B cell (primary cell): ENCODE results near the gene TBRG4. TPM values are rescaled to one million over a fixed set of nuclear protein-coding genes. Genes with fewer than 3 reads are reported as not detected.

Source experiments
- ATAC-seq: fragments of 200-7000 bp; cut with Tn5 transposase; one replicate; pipeline ENCODE4 v1.10.0; 2021; ENCODE audit warnings: low read depth, mild to moderate bottlenecking, moderate number of reproducible peaks, moderate library complexity
- CTCF ChIA-PET: fragments of 350-600 bp; sonication (Branson Sonifier 250); formaldehyde crosslinking; loops from one replicate; lab custom pipeline; 2021; ENCODE audit warnings: antibody characterized with exemption, inconsistent platforms; lab: Charles Lee
- POLR2A ChIA-PET: fragments of 350-600 bp; sonication (Branson Sonifier 250); formaldehyde crosslinking; loops from one replicate; lab custom pipeline; 2021; ENCODE audit warnings: antibody characterized with exemption; lab: Charles Lee
- DNase-seq: peaks from one replicate; pipeline ENCODE4 v3.0.0; 2013
- H2AFZ ChIP-seq: 2 replicates; pipeline ENCODE4 v1.6.1; 2012; ENCODE audit warnings: mild to moderate bottlenecking, low read depth, low read length; ENCODE audit not compliant: insufficient read depth, poor library complexity, severe bottlenecking
- H3K27ac ChIP-seq, 2 donors: 1 replicate in 1 of 2; 2 replicates in 1 of 2; pipeline ENCODE4 v1.5.1; 2012 to 2013; ENCODE audit warnings: low read length in 2 of 2, mild to moderate bottlenecking in 2 of 2, moderate library complexity in 1 of 2
- H3K27me3 ChIP-seq, 4 experiments: fragments of 200-600 bp in 1 of 4; sonication (generic) in 1 of 4; replicated peaks in 1 of 4; 1 replicate in 2 of 4; 2 replicates in 2 of 4; pipeline versions ENCODE4 v1.6.1 to v1.7.0; 2013 to 2016; ENCODE audit warnings: low read length in 3 of 4, mild to moderate bottlenecking in 2 of 4, mixed read lengths in 1 of 4, moderate library complexity in 1 of 4; ENCODE audit not compliant: insufficient read depth in 4 of 4, control insufficient read depth in 3 of 4; ENCODE audit errors: control extremely low read depth in 1 of 4
- H3K36me3 ChIP-seq, 2 experiments: replicated peaks in 1 of 2; 1 replicate in 1 of 2; 2 replicates in 1 of 2; pipeline versions ENCODE4 v1.6.1 to v1.7.1; 2013; ENCODE audit warnings: low read length in 1 of 2; ENCODE audit not compliant: insufficient read depth in 2 of 2, control insufficient read depth in 1 of 2; ENCODE audit errors: control extremely low read depth in 1 of 2, extremely low read depth in 1 of 2
- H3K4me1 ChIP-seq, 2 donors: fragments of 200-600 bp in 1 of 2; sonication (generic) in 1 of 2; 1 replicate in 1 of 2; 2 replicates in 1 of 2; pipeline versions ENCODE4 v1.5.1 to v1.6.1; 2013 to 2017; ENCODE audit warnings: low read length in 2 of 2; ENCODE audit not compliant: control insufficient read depth in 2 of 2, insufficient read depth in 2 of 2
- H3K4me2 ChIP-seq: replicated peaks from 2 replicates; pipeline ENCODE3; 2012; ENCODE audit warnings: mild to moderate bottlenecking, low read depth, low read length; ENCODE audit not compliant: poor library complexity, severe bottlenecking
- H3K4me3 ChIP-seq, 5 experiments: fragments of 200-600 bp in 1 of 5; sonication (generic) in 1 of 5; 1 replicate in 3 of 5; 2 replicates in 2 of 5; pipeline versions ENCODE4 v1.5.1 to v1.7.0; 2011 to 2016; ENCODE audit warnings: low read length in 4 of 5, mild to moderate bottlenecking in 4 of 5, low read depth in 2 of 5, control low read depth in 1 of 5, moderate library complexity in 1 of 5; ENCODE audit not compliant: insufficient read depth in 1 of 5; ENCODE audit errors: control extremely low read depth in 1 of 5, extremely low read depth in 1 of 5
- H3K79me2 ChIP-seq: fragments of 200-600 bp; sonication (generic); one replicate; pipeline ENCODE4 v1.6.0; 2016; ENCODE audit warnings: low read length; ENCODE audit not compliant: control insufficient read depth, insufficient read depth
- H3K9ac ChIP-seq: fragments of 200-600 bp; sonication (generic); 2 replicates; pipeline ENCODE4 v1.6.1; 2017; ENCODE audit warnings: mild to moderate bottlenecking, low read length, moderate library complexity
- H3K9me3 ChIP-seq, 3 donors: one replicate each; pipeline versions ENCODE4 v1.6.1 to v1.7.1; 2013; ENCODE audit warnings: low read length in 2 of 3; ENCODE audit not compliant: control insufficient read depth in 2 of 3, insufficient read depth in 1 of 3; ENCODE audit errors: control extremely low read depth in 1 of 3
- H4K20me1 ChIP-seq: 2 replicates; pipeline ENCODE4 v1.6.0; 2012; ENCODE audit warnings: mild to moderate bottlenecking, low read length; ENCODE audit not compliant: insufficient read depth, control insufficient read depth, poor library complexity, severe bottlenecking
- H3K27ac Mint-ChIP-seq: one replicate; pipeline ENCODE4 v1.8.0; 2021; ENCODE audit warnings: mixed read lengths
- H3K27me3 Mint-ChIP-seq: one replicate; pipeline ENCODE4 v1.8.0; 2021; ENCODE audit warnings: mixed read lengths
- H3K4me1 Mint-ChIP-seq: one replicate; pipeline ENCODE4 v1.8.0; 2021; ENCODE audit warnings: mixed read lengths
- H3K4me3 Mint-ChIP-seq: one replicate; pipeline ENCODE4 v1.8.0; 2021; ENCODE audit warnings: mixed read lengths
- H3K9me3 Mint-ChIP-seq: one replicate; pipeline ENCODE4 v1.8.0; 2022; ENCODE audit warnings: mixed read lengths; ENCODE audit not compliant: insufficient read depth
- CTCF ChIP-seq: fragments of 200-600 bp; IDR thresholded peaks from one replicate; pipeline ENCODE4 v1.8.0; 2022; ENCODE audit warnings: antibody characterized with exemption, mild to moderate bottlenecking
- EZH2 ChIP-seq: IDR thresholded peaks from 2 replicates; pipeline ENCODE4 v1.6.1; 2012; ENCODE audit warnings: borderline replicate concordance, low read depth, mild to moderate bottlenecking, moderate library complexity, low read length; ENCODE audit not compliant: insufficient read depth, poor library complexity, severe bottlenecking
- WGBS: methylation state at CpG from one replicate; pipeline ENCODE4 v1.1.5; 2013; ENCODE audit warnings: missing lambda C conversion rate; ENCODE audit not compliant: insufficient coverage; 5-methylcytosine and 5-hydroxymethylcytosine counted together
- intact Hi-C: fragments of 100-400 bp; cut with micrococcal nuclease; formaldehyde crosslinking; loops from one replicate; pipeline ENCODE4 v1.10.0; 2022
- polyA plus RNA-seq: library from polyadenylated mRNA; depleted of rRNA; stranded (reverse); fragments of >200 nt; gene quantifications from 2 replicates; pipeline ENCODE4 v1.2.3, GENCODE V29; 2012
- total RNA-seq, 2 donors: library from RNA; stranded (reverse); fragments of 120-200 nt in 1 of 2; gene quantifications; 1 replicate in 1 of 2; 2 replicates in 1 of 2; pipeline versions ENCODE4 v1.2.3 to v1.2.4, GENCODE V29; 2013 to 2022

Gene TBRG4
- total and polyA plus RNA-seq, 2 donors (not counting 1 experiment from before 2014, with no cell fraction given): 92.8 to 111 TPM

GRCh38 chr7:45151131-45151684 lies 39.7 kb upstream of the TBRG4 start:
- Mint-ChIP-seq H3K27me3 (peaks cover 33% of the 10 kb centered on the region), H3K27ac (no peak overlapping the region), H3K9me3 (no peaks in the 10 kb centered on the region), H3K4me1 (peaks cover 4% of the 10 kb centered on the region), H3K4me3 (no peak overlapping the region)
- Histone ChIP-seq H3K9me3 (no peaks in the 10 kb centered on the region), H3K79me2 (no peaks in the 10 kb centered on the region), H3K9ac (no peak overlapping the region), H3K27me3 (peaks cover 0 to 20% (median 2%) of the 10 kb centered on the region in 4 experiments), H3K36me3 (no peaks in the 10 kb centered on the region), H3K4me1 (peaks cover 0 to 6% of the 10 kb centered on the region in 2 donors), H3K4me3 (no peak overlapping the region), H3K27ac (no peak overlapping the region), H3K4me2 (no peak overlapping the region), H4K20me1 (no peaks in the 10 kb centered on the region), H2AFZ (no peak overlapping the region)
- DNase-seq (no peak), ATAC-seq (no peak)
- intact Hi-C loops: no loop called here
- 74% methylated on average over 6 of the region's 9 CpGs for WGBS
- POLR2A ChIA-PET: no interaction called here
- TF ChIP-seq EZH2 (no peak), CTCF (no peak)
- CTCF ChIA-PET: no interaction called here

- no peaks in the 10 kb centered on the region for H4K20me1 ChIP-seq
- no peak overlapping the region for H3K9ac ChIP-seq
- intact Hi-C loops: no loop called here
- Mint-ChIP-seq H3K27me3 (peaks cover 30% of the 10 kb centered on the region), H3K4me1 (peaks cover 4% of the 10 kb centered on the region), H3K4me3 (no peak overlapping the region), H3K27ac (no peak overlapping the region), H3K9me3 (no peaks in the 10 kb centered on the region)
- H3K27ac ChIP-seq: no peak overlapping the region
- ChIA-PET CTCF (no interaction called here), POLR2A (no interaction called here)
- H2AFZ ChIP-seq: no peak overlapping the region
- no peaks in the 10 kb centered on the region for H3K9me3 ChIP-seq
- H3K4me2 ChIP-seq: no peak overlapping the region
- 95% methylated on average over 7 of the region's 11 CpGs for WGBS
- no peaks in the 10 kb centered on the region for H3K79me2 ChIP-seq
- no peak overlapping the region for H3K4me3 ChIP-seq
- TF ChIP-seq CTCF: no peak
- no peak for TF ChIP-seq EZH2
- H3K36me3 ChIP-seq: no peaks in the 10 kb centered on the region
- no peak for ATAC-seq
- H3K27me3 ChIP-seq: peaks cover 0 to 22% (median 2%) of the 10 kb centered on the region in 4 experiments
- peaks cover 0 to 6% of the 10 kb centered on the region in 2 donors for H3K4me1 ChIP-seq
- DNase-seq: no peak
Measured at GRCh38 chr7:45150199-45150598, 38.7 kb upstream of the TBRG4 start.
